Activated naive CD8-positive, alpha-beta T cell treated with anti-CD3 and anti-CD28 coated beads, Interleukin-2, amount 50 U/mL, for 24 hours (primary cell): Measurements from ENCODE around the gene UBXN7.
"Not testable (repeated sequence)": the region's sequence is repeated elsewhere in the genome, so short reads cannot be mapped to it uniquely, and the experiment has no call there.

Experiments
- ATAC-seq: fragments of 150-1000 bp; cut with Tn5 transposase; one replicate; pipeline ENCODE4 v1.10.0; 2021
- DNase-seq: peaks from one replicate; pipeline ENCODE4 v3.0.0; 2021
- H3K27ac Mint-ChIP-seq: one replicate; pipeline ENCODE4 v1.8.0; 2021; ENCODE audit warnings: mild to moderate bottlenecking, mixed read lengths
- H3K27me3 Mint-ChIP-seq: one replicate; pipeline ENCODE4 v1.8.0; 2021; ENCODE audit warnings: mixed read lengths
- H3K36me3 Mint-ChIP-seq: one replicate; pipeline ENCODE4 v1.8.0; 2021; ENCODE audit warnings: low read depth, mixed read lengths
- H3K4me1 Mint-ChIP-seq: one replicate; pipeline ENCODE4 v1.8.0; 2021; ENCODE audit warnings: mixed read lengths
- H3K4me3 Mint-ChIP-seq: one replicate; pipeline ENCODE4 v1.8.0; 2021; ENCODE audit warnings: mild to moderate bottlenecking, moderate library complexity, mixed read lengths
- H3K9me3 Mint-ChIP-seq: one replicate; pipeline ENCODE4 v1.8.0; 2021; ENCODE audit warnings: mixed read lengths

UBXN7 gene

DNA sequence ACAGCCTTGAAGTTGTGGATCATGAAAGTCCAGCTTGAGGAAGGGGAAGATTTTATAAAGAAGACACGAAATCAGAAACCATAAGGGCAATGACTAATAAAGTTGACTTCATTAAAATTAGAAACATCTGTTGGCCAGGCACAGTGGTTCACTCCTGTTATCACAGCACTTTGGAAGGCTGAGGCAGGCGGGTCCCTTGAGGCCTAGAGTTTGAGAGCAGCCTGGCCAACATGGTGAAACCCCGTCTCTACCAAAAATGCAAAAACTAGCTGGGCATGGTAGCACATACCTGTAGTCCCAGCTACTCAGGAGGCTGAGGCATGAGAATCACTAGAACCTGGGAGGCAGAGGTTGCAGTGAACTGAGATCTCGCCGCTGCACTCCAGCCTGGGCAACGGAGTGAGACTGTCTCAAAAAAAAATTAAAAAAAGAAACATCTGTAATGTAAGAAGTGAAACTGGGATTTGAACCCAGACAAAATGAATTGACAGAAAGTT lies 7.9 kb upstream of the UBXN7 start:
- no peaks in the 10 kb centered on the region for H3K9me3 Mint-ChIP-seq
- peaks cover 5% of the 10 kb centered on the region for H3K4me1 Mint-ChIP-seq
- H3K4me3 Mint-ChIP-seq, result no peak overlapping the region
- ATAC-seq (no peak), DNase-seq (no peak)
- H3K27me3 Mint-ChIP-seq, result no peaks in the 10 kb centered on the region
- no peak overlapping the region for H3K27ac Mint-ChIP-seq
- no peaks in the 10 kb centered on the region for H3K36me3 Mint-ChIP-seq

DNA sequence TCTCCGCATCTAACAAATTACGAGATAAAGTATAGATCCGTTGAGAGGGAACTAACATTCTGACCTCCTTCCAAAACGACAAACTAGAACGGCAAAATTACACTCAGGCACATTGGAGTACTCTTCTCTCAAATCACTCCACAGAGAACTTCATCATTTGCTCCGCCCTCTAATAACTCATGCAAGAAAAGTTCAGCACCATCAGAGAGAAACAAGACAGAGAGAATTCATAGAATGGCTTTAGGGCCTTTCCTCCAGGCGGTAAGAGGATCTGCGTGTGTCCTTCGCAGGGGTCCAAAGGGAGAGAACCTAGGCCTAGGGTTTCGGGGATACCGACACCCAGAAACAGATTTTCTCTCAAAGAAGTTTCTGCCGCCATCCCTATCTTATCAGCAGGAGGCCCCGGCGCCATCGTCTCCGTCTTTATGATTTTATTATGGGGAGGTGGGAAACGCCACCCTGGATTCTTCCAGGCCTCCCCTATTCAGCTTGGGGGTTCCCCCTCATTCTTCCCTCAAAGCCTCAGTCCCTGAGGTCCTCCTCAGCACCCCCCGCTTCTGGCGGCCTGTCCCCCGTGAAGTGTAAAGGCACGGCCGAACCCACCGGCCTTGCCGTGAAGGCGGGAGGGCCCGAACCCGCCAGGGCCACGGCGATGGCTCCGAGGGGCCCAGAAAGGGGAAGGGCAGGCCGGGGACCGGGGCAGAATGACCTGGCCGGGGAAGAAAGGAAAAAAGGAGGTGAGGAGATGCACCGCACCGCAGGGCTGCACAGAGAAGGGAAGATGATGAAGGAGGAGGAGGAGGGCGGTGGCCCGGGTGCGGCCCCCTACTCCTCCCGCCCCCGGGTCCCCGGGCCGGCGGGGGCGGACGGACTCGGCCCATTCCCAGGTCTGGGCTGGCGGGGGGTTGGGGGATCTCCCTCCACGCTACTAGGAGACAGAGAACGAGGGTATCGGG lies 768 bp downstream of the UBXN7 start:
- Mint-ChIP-seq H3K27ac (peak overlapping the region; percentile 97), H3K4me1 (peaks cover 26% of the 10 kb centered on the region), H3K4me3 (peak overlapping the region; percentile 83), H3K36me3 (peaks cover 10% of the 10 kb centered on the region), H3K9me3 (no peaks in the 10 kb centered on the region), H3K27me3 (peaks cover 3% of the 10 kb centered on the region)
- DNase-seq (peak; percentile 29), ATAC-seq (peak; percentile 29)

DNA sequence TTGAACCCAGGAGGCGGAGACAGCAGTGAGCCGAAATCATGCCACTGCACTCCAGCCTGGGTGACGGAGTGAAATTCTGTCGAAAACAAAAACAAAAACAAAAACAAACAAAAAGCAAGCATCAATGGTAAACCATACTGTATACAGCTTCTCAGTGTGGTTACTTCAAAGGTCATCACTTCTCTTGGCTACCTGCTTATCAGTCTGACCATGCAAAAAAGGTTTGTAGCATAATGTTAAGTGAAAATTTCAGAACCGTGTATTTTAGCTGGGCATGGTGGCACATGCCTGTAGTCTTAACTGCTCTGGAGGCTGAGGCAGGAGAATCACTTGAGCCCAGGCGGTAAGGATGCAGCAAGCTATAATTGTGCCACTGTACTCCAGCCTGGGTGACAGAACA lies 4.2 kb downstream of the UBXN7 start:
- H3K4me1 Mint-ChIP-seq, result peaks cover 29% of the 10 kb centered on the region
- no peaks in the 10 kb centered on the region for H3K9me3 Mint-ChIP-seq
- no peak overlapping the region for H3K27ac Mint-ChIP-seq
- no peak overlapping the region for H3K4me3 Mint-ChIP-seq
- H3K36me3 Mint-ChIP-seq, result peaks cover 15% of the 10 kb centered on the region
- H3K27me3 Mint-ChIP-seq, result peaks cover 3% of the 10 kb centered on the region
- no peak for ATAC-seq
- DNase-seq, result no peak

DNA sequence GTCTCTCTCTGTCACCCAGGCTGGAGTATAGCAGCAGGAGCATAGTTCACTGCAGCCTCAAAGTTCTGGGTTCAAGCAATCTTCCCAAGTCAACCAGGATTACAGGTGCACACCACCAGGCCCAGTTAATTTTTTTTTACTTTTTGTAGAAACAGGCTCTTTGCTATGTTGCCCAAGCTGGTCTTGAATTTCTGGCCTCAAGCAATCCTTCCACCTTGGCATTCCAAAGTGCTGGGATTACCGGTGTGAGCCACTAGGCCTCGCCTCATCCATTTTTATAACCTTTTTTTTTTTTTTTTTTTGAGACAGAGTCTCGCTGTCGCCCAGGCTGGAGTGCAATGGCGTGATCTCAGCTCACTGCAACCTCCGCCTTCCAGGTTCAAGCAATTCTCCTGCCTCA lies 7.8 kb downstream of the UBXN7 start:
- not testable (repeated sequence) for DNase-seq, H3K27me3 Mint-ChIP-seq, H3K9me3 Mint-ChIP-seq, H3K4me3 Mint-ChIP-seq, ATAC-seq, H3K27ac Mint-ChIP-seq
- Mint-ChIP-seq H3K36me3 (peaks cover 11% of the 10 kb centered on the region), H3K4me1 (peaks cover 36% of the 10 kb centered on the region)

DNA sequence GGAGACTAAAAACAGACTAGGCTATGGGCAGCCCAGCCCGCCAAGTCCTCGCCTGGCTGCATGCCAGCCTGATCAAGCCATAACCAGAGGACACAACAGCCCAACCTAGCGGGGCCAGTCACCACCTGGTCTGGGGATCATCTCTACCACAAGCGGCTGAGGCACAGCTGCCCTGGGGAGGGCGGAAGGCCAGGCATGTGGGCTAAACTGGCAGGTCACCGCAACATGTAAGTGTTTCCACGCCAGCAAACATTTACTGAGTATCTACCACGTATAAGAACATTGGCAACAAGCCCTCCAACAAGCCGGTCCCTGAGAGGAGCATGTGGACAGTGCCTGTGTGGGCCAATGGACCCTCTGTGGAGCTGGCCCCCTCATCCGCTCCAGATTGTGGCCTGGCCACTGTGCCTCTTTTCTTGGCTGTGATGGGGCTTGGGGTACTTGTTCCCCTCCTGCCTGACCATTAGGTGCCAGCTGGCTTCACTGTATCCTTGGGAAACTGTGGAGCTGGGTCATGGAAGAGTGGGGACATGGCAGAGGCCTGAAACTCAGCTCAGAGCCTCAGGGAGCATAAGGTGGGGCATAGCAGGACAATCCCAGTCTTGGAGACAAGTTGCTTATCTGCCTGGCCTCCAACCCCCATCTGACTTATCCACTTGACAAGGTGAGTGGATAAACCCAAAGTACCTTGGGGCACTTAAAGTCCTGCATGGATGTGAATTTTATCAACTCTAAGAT lies 9.0 kb downstream of the UBXN7 start:
- H3K27ac Mint-ChIP-seq, result no peak overlapping the region
- no peaks in the 10 kb centered on the region for H3K27me3 Mint-ChIP-seq
- H3K9me3 Mint-ChIP-seq, result no peaks in the 10 kb centered on the region
- ATAC-seq (no peak), DNase-seq (no peak)
- no peak overlapping the region for H3K4me3 Mint-ChIP-seq
- H3K36me3 Mint-ChIP-seq, result peaks cover 11% of the 10 kb centered on the region
- peaks cover 41% of the 10 kb centered on the region for H3K4me1 Mint-ChIP-seq

DNA sequence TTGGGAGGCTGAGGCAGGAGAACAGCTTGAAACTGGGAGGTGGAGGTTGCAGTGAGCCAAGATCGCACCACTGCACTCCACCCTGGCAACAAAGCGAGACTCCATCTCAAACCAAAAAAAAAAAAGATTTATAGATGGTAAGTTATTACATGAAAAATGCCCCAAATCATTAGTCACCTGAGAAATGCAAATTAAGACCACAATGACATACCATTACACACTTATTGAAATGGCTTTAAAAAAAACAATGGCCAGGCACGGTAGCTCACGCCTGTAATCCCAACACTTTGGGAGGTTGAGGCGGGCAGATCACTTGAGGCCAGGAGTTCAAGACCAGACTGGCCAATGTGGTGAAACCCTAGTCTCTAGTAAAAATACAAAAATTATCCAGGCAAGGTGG lies 10.6 kb downstream of the UBXN7 start:
- ATAC-seq, result peak; percentile 69
- H3K27ac Mint-ChIP-seq, result peak overlapping the region; percentile 40
- DNase-seq, H3K36me3 Mint-ChIP-seq, H3K4me3 Mint-ChIP-seq, H3K9me3 Mint-ChIP-seq, H3K27me3 Mint-ChIP-seq: not testable (repeated sequence)
- H3K4me1 Mint-ChIP-seq, result peaks cover 41% of the 10 kb centered on the region

DNA sequence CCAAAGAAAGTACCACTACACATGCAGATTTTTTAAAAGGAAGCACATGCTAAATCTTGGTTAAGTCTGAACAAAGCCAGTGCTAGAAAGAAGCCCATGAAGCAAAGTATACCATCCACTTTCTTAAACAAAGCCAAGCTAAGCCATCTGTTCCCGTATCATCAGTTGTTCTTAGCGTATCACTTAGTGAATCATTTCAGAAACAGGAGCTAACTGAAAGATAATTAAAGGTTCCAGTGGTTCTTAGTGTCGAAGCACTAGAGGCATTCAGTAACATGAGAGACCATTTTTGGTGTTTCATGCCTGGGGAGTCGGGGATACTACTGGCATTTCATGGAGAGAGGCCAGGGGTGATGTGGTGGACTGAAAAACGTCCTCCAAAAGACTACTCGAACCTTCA lies 12.8 kb downstream of the UBXN7 start:
- Mint-ChIP-seq H3K4me3 (no peak overlapping the region), H3K36me3 (peaks cover 12% of the 10 kb centered on the region), H3K27me3 (no peaks in the 10 kb centered on the region), H3K27ac (no peak overlapping the region), H3K9me3 (no peaks in the 10 kb centered on the region), H3K4me1 (peaks cover 54% of the 10 kb centered on the region)
- ATAC-seq (no peak), DNase-seq (no peak)

DNA sequence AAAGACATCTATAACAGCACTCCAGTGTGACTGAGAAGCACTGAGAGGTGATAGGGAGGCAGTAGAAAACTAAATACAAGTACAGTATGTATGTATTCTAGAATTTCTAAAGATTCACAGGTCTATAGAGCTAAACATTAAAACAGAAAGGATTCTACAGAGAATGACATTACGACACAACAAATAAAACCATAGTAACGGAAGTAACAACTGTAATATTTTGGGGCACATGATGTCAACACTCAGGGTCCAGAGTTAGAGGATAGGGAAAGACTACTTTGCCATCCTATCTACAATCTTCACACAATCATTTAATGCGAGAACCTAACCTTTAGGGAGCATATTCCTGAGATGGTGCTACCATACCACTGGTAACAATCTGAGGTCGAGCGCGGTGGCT lies 13.6 kb downstream of the UBXN7 start:
- no peak for ATAC-seq
- Mint-ChIP-seq H3K4me3 (no peak overlapping the region), H3K36me3 (peaks cover 12% of the 10 kb centered on the region), H3K4me1 (peaks cover 59% of the 10 kb centered on the region), H3K27ac (no peak overlapping the region), H3K27me3 (no peaks in the 10 kb centered on the region), H3K9me3 (no peaks in the 10 kb centered on the region)
- DNase-seq, result no peak

DNA sequence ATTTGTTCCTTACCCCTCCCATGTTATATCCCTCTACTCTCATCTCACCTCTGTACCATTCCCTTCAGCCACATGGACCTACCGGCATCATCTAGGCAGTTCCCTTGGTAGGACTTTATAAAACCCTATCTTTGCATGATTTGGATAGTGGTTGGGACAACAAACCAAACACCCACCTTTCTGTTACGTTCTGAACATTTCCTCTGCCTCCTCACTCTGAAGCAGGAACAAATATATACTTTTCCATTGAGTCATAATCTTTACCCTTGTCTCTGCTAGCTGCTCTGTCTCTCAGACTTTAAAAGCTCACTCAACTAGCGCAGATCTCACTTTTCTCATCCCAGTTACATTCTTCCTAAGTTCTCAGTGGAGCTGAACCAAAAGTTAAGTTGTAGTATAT lies 17.8 kb downstream of the UBXN7 start:
- peaks cover 7% of the 10 kb centered on the region for H3K9me3 Mint-ChIP-seq
- ATAC-seq, result peak; percentile 92
- peaks cover 19% of the 10 kb centered on the region for H3K36me3 Mint-ChIP-seq
- H3K27me3 Mint-ChIP-seq, result no peaks in the 10 kb centered on the region
- H3K4me3 Mint-ChIP-seq, result peak overlapping the region; percentile 22
- H3K4me1 Mint-ChIP-seq, result peaks cover 54% of the 10 kb centered on the region
- no peak for DNase-seq
- H3K27ac Mint-ChIP-seq, result peak overlapping the region; percentile 80

DNA sequence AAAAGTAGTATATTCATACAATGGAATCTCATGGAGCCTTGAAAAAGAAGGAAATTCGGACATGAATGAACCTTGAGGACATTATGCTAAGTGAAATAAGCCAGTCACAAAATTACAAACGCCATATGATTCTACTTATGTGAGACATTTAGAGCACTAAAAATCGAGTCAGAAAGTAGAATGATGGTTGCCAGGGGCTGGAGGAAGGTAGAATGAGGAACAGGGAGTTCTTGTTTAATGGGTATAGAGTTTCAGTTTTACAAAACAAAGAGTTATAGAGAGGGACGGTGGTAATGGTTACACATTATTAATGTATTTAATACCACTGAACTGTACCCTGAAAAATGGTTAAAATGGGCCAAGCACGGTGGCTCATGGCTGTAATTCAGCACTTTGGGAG lies 19.5 kb downstream of the UBXN7 start:
- ATAC-seq, result no peak
- Mint-ChIP-seq H3K27me3 (no peaks in the 10 kb centered on the region), H3K4me3 (no peak overlapping the region), H3K9me3 (peaks cover 7% of the 10 kb centered on the region), H3K27ac (no peak overlapping the region), H3K36me3 (peaks cover 25% of the 10 kb centered on the region), H3K4me1 (peaks cover 51% of the 10 kb centered on the region)
- no peak for DNase-seq

DNA sequence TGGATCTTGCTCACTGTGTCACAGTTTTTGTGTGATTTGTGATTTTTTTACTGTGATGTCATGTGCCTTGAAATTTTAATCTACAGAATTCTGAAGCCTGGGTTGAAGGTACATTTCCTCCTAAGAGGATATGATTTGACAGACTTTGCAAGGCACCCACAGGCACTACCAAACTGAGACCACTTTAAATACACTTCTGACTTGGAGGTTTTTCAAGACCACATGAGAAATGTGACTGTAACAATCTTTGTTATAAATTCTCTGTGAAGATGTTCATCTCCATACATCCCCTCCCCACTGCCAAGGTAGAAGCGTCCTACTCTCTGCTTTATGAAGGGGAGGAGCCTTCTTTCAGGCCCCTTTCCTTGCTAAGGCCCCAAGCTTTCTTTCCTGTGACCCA lies 22.8 kb downstream of the UBXN7 start:
- no peak for DNase-seq
- peaks cover 7% of the 10 kb centered on the region for H3K9me3 Mint-ChIP-seq
- H3K36me3 Mint-ChIP-seq, result peaks cover 28% of the 10 kb centered on the region
- H3K27ac Mint-ChIP-seq, result no peak overlapping the region
- H3K4me3 Mint-ChIP-seq, result no peak overlapping the region
- no peaks in the 10 kb centered on the region for H3K27me3 Mint-ChIP-seq
- ATAC-seq, result no peak
- peaks cover 32% of the 10 kb centered on the region for H3K4me1 Mint-ChIP-seq

DNA sequence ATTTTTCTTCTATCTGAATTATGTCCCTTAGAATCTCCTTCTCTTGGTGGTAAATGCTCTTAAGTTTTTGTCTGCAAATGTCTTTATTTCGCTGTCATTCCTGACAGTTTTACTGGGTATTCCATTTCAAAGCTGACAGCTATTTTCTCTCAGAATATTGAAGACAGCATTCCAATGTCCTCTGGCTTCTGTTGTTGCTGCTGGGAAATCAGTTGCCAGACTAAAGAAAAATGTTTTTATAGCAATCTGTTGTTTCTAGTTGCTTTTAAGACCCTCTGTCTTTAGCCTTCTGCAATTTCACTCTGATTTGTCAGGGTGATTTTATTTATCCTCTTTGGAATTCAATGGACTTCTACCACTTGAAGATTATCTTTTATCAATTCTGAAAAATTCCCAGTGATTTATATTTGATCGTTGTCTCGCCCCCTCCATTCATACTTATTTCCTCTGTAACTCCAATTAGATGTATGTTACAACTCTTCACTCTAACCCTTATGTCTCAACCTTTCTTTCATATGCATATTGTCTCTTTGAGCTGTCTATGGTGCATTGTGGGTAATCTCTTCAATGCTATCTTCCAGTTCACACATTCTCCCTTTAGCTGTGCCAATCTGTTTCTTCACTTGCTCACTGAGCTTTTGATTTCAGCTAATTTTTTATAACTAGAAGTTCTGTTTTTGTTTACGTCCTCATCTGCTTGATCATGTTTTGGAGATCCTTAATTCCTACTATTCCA lies 23.5 kb downstream of the UBXN7 start:
- Mint-ChIP-seq H3K4me1 (peaks cover 28% of the 10 kb centered on the region), H3K27me3 (no peaks in the 10 kb centered on the region)

DNA sequence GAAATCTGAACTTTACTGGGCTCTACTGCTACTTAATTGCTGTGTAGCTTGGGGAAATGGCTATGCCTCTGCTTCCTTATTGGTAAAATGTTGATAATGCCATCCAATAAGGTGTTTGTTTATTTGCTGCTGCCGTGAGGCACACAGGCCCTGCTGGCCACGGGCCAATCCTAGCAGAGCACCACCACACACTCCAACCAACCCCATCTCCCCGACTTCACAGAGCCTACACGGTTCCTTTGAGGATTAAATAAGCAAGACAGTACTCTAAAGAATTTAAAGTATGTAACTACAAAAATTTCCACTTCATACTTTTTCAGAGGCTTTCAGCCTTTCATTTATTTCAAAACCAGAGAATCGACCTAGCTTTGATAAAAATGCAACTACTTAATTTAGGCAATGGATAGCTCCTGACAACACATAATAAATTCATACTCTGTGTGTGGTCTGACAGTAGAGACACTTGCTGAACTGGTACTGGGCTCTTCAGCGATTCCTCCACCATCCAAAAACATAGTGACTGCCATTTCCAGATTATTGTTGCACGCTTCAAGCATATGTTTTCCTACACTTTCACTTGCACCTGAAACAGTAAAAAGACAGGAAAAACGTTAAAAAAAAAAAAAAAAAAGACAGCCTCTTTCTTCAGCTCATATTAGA lies 25.3 kb downstream of the UBXN7 start:
- Mint-ChIP-seq H3K27me3 (no peaks in the 10 kb centered on the region), H3K9me3 (peaks cover 7% of the 10 kb centered on the region), H3K4me1 (peaks cover 16% of the 10 kb centered on the region), H3K27ac (no peak overlapping the region), H3K4me3 (no peak overlapping the region), H3K36me3 (peaks cover 26% of the 10 kb centered on the region)
- no peak for DNase-seq
- no peak for ATAC-seq

More for the DNA sequence above, 23.5 kb downstream of the UBXN7 start:
- DNase-seq (no peak), ATAC-seq (no peak)
- H3K27ac Mint-ChIP-seq, result no peak overlapping the region
- no peak overlapping the region for H3K4me3 Mint-ChIP-seq
- H3K9me3 Mint-ChIP-seq, result peaks cover 7% of the 10 kb centered on the region
- H3K36me3 Mint-ChIP-seq, result peaks cover 26% of the 10 kb centered on the region

DNA sequence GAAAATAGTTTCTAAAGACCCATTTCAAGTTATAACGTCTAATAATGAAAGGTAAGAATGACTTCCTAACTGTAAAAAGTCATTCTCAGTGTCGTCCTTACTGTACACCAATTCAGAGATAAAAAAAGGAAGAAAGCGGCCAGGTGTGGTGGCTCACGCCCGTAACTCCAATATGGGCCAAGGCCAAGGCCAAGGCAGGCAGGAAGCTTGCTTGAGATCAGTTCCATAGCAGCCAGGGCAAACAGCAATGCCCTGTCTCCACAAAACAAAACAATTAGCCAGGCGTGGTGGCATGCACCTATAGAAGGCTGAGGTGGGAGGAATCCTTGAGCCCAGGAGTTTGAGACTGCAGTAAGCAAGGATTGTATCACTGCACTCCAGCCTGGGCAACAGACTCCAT lies 31.9 kb downstream of the UBXN7 start:
- Mint-ChIP-seq H3K36me3 (peaks cover 26% of the 10 kb centered on the region), H3K27me3 (no peaks in the 10 kb centered on the region), H3K27ac (no peak overlapping the region), H3K4me1 (peaks cover 5% of the 10 kb centered on the region), H3K4me3 (no peak overlapping the region), H3K9me3 (no peaks in the 10 kb centered on the region)
- no peak for DNase-seq
- no peak for ATAC-seq
